Right lobe of liver (tissue), 6 donors: ENCODE results near the gene CELSR3. TPM values are rescaled to one million over a fixed set of nuclear protein-coding genes. Genes with fewer than 3 reads are reported as not detected.

Source experiments
- ATAC-seq, 4 donors: fragments of 200-7000 bp; cut with Tn5 transposase; one replicate each; pipeline ENCODE4 v1.9.1; 2020; ENCODE audit warnings: mild to moderate bottlenecking in 4 of 4, moderate library complexity in 4 of 4
- DNase-seq, 3 donors: peaks; one replicate each; pipeline ENCODE4 v3.0.0-alpha.2; 2020
- H3K27ac ChIP-seq, 3 donors: fragments of 200-600 bp; one replicate each; pipeline ENCODE4 v1.8.0; 2022
- H3K27me3 ChIP-seq, 2 donors: fragments of 200-600 bp; one replicate each; pipeline ENCODE4 v1.8.0; 2022
- H3K36me3 ChIP-seq, 4 donors: fragments of 200-600 bp; sonication (generic) in 1 of 4; one replicate each; pipeline versions ENCODE4 v1.5.1 to v1.8.0; 2017 to 2022; ENCODE audit warnings: control low read depth in 1 of 4
- H3K4me1 ChIP-seq, 4 donors: fragments of 200-600 bp; sonication (generic) in 1 of 4; one replicate each; pipeline versions ENCODE4 v1.5.1 to v1.8.0; 2017 to 2022; ENCODE audit warnings: control low read depth in 1 of 4
- H3K4me3 ChIP-seq, 3 donors: fragments of 200-600 bp; one replicate each; pipeline ENCODE4 v1.8.0; 2022
- H3K9me3 ChIP-seq, 4 donors: fragments of 200-600 bp; sonication (generic) in 1 of 4; one replicate each; pipeline versions ENCODE4 v1.5.1 to v1.8.0; 2017 to 2022; ENCODE audit warnings: control low read depth in 1 of 4
- CTCF ChIP-seq, 4 donors: fragments of 200-600 bp in 3 of 4; fragments of 450-650 bp in 1 of 4; IDR thresholded peaks; one replicate each; pipeline versions ENCODE4 v1.5.1 to v1.8.0; 2016 to 2022; ENCODE audit warnings: antibody characterized with exemption in 4 of 4, mild to moderate bottlenecking in 2 of 4
- POLR2A ChIP-seq: fragments of 450-650 bp; IDR thresholded peaks from one replicate; pipeline ENCODE4 v1.6.1; 2017; ENCODE audit warnings: antibody characterized with exemption, mild to moderate bottlenecking
- WGBS: methylation state at CpG from one replicate; pipeline ENCODE4 v1.1.6; 2018; ENCODE audit warnings: low coverage, low lambda C conversion rate; ENCODE audit not compliant: insufficient coverage; ENCODE audit errors: missing lambda C conversion rate; 5-methylcytosine and 5-hydroxymethylcytosine counted together
- intact Hi-C, 2 donors: fragments of 100-400 bp; cut with DNase I; formaldehyde crosslinking; loops; one replicate each; pipeline versions ENCODE4 v1.11.2 to v1.14.1; 2022
- total RNA-seq, 6 experiments: library from RNA; depleted of rRNA in 2 of 6; stranded (reverse); fragments of >200 nt in 2 of 6; fragmentation: NEBNext Ultra II Directional in 3 of 6; extraction: Animal tissue kit (Norgen Biotek cat#: 25700) in 3 of 6; gene quantifications; one replicate each; pipeline versions ENCODE4 v1.1.0 to v1.2.4, GENCODE V29; 2016 to 2023
- donor health status: DM: no; HTN: yes; CAD: no.
- donor health status: DM: no; HTN: no; CAD: no.
- donor health status: DM: no; HTN: no; CAD: no.
- donor health status: DM: no; HTN: yes; CAD: no.
- donor health status: DM: no; HTN: yes; CAD: no.

The CELSR3 gene
- total RNA-seq, 6 experiments from 2014 or later = 0.15 to 0.68 (median 0.34) TPM

GRCh38 chr3:48596676-48597407, 65.8 kb downstream of the CELSR3 start:
- peak in 2 of 4 donors; percentile 13 to 15 for ATAC-seq
- TF ChIP-seq CTCF (IDR thresholded peaks at IDR 0.05) = no peak
- intact Hi-C loops = no loop called here
- H3K4me1 ChIP-seq = no peaks in the 10 kb centered on the region
- H3K4me3 ChIP-seq = no peak overlapping the region
- no peaks in the 10 kb centered on the region for H3K27me3 ChIP-seq
- DNase-seq = no peak
- WGBS = no CpG with 5 or more reads among the region's 8 CpGs
- no peak overlapping the region for H3K27ac ChIP-seq
- no peaks in the 10 kb centered on the region for H3K9me3 ChIP-seq
- H3K36me3 ChIP-seq = peaks cover 0 to 35% (median 21%) of the 10 kb centered on the region in 4 donors

GRCh38 chr3:48596157-48596556, 66.5 kb downstream of the CELSR3 start:
- intact Hi-C loops = no loop called here
- no peak overlapping the region for H3K27ac ChIP-seq
- no peaks in the 10 kb centered on the region for H3K27me3 ChIP-seq
- no peaks in the 10 kb centered on the region for H3K9me3 ChIP-seq
- no peaks in the 10 kb centered on the region for H3K4me1 ChIP-seq
- ATAC-seq = no peak
- peaks cover 0 to 28% (median 17%) of the 10 kb centered on the region in 4 donors for H3K36me3 ChIP-seq
- no peak for DNase-seq
- no peak overlapping the region for H3K4me3 ChIP-seq
- TF ChIP-seq CTCF (IDR thresholded peaks at IDR 0.05) (no peak), POLR2A (no peak)
- WGBS = 85% methylated on average over 5 of the region's 5 CpGs

GRCh38 chr3:48595526-48596121, 67.1 kb downstream of the CELSR3 start:
- TF ChIP-seq CTCF (IDR thresholded peaks at IDR 0.05) (no peak), POLR2A (no peak)
- H3K4me3 ChIP-seq = no peak overlapping the region
- H3K36me3 ChIP-seq = peaks cover 0 to 23% (median 12%) of the 10 kb centered on the region in 4 donors
- intact Hi-C loops = no loop called here
- H3K27ac ChIP-seq = no peak overlapping the region
- ATAC-seq (no peak), DNase-seq (no peak)
- H3K27me3 ChIP-seq = no peaks in the 10 kb centered on the region
- H3K9me3 ChIP-seq = no peaks in the 10 kb centered on the region
- no peaks in the 10 kb centered on the region for H3K4me1 ChIP-seq
- 25% methylated on average over 2 of the region's 10 CpGs for WGBS

- Histone ChIP-seq H3K9me3 (no peaks in the 10 kb centered on the region), H3K36me3 (peaks cover 0 to 19% (median 8%) of the 10 kb centered on the region in 4 donors), H3K4me3 (no peak within 1 kb of the TSS), H3K27ac (no peak within 1 kb of the TSS), H3K27me3 (no peaks in the 10 kb centered on the region), H3K4me1 (no peaks in the 10 kb centered on the region)
- WGBS = 14% methylated on average over 8 of the region's 35 CpGs
- ATAC-seq (no peak), DNase-seq (no peak)
- intact Hi-C loops = no loop called here
- TF ChIP-seq POLR2A (no peak), CTCF (IDR thresholded peaks at IDR 0.05) (no peak)
These were observed 67.6 kb downstream of the CELSR3 start, which contains the start of gene COL7A1 for GRCh38 chr3:48595075-48595525. TSS of gene COL7A1 (minus strand) at chr3:48595329. CDS start at chr3:48595159, 170 bp downstream.
